ENCODE results near the gene PCA3. TPM values are rescaled to one million over a fixed set of nuclear protein-coding genes. Genes with fewer than 3 reads are reported as not detected.

Gene PCA3
- total RNA-seq, 1 experiment from 2014 or later, result not detected

- Mint-ChIP-seq H3K4me3 (ENCODE audit: unreplicated experiment) (peak overlapping the region; percentile 57), H3K27ac (ENCODE audit: unreplicated experiment) (peak overlapping the region; percentile 22), H3K4me1 (ENCODE audit: low read depth, unreplicated experiment) (peaks cover 13% of the 10 kb centered on the region)
These were observed 38.8 kb downstream of the PCA3 start for GRCh38 chr9:76803083-76803482.

GRCh38 chr9:76803762-76804161 is 39.5 kb downstream of the PCA3 start:
- H3K4me3 Mint-ChIP-seq (ENCODE audit: unreplicated experiment), result peak overlapping the region; percentile 57
- TF ChIP-seq CTCF (IDR thresholded peaks at IDR 0.05; ENCODE audit: insufficient read depth in 1 of 2, low read depth in 1 of 2, low read length in 1 of 2, severe bottlenecking in 1 of 2, unreplicated experiment in 1 of 2), result no peak
- H3K36me3 Mint-ChIP-seq (ENCODE audit: insufficient read depth, unreplicated experiment), result no peaks in the 10 kb centered on the region
- no peaks in the 10 kb centered on the region for H3K27me3 ChIP-seq (replicated peaks; ENCODE audit: control insufficient read depth, insufficient read depth, low read length)
- intact Hi-C loops (cut with micrococcal nuclease; ENCODE audit: unreplicated experiment), result loop anchor here (5.0 kb wide), 1 partner anchor 41 kb away; the partner anchor contains the start of gene PCA3
- H3K9me3 Mint-ChIP-seq (ENCODE audit: unreplicated experiment), result no peaks in the 10 kb centered on the region
- BruUV-seq (replicated peaks), result no TSS peak
- no peaks in the 10 kb centered on the region for H3K9me3 ChIP-seq
- peaks cover 13% of the 10 kb centered on the region for H3K4me1 Mint-ChIP-seq (ENCODE audit: low read depth, unreplicated experiment)
- peak overlapping the region; percentile 22 for H3K27ac Mint-ChIP-seq (ENCODE audit: unreplicated experiment)
- POLR2A ChIA-PET, result no interaction called here
- no peak overlapping the region for H3K4me3 ChIP-seq (ENCODE audit: low read depth, low read length)
- no peaks in the 10 kb centered on the region for H3K27me3 Mint-ChIP-seq (ENCODE audit: insufficient read depth, unreplicated experiment)
- peaks cover 6% of the 10 kb centered on the region for H3K4me1 ChIP-seq
- H3K36me3 ChIP-seq (ENCODE audit: control insufficient read depth, insufficient read depth, low read length), result no peaks in the 10 kb centered on the region
- DNase-seq, result peak in 1 of 2 experiments; percentile 31
- CTCF ChIA-PET, result no interaction called here

More at GRCh38 chr9:76803083-76803482, 38.8 kb downstream of the PCA3 start:
- H3K27me3 ChIP-seq (replicated peaks; ENCODE audit: control insufficient read depth, insufficient read depth, low read length), result no peaks in the 10 kb centered on the region
- peaks cover 6% of the 10 kb centered on the region for H3K4me1 ChIP-seq
- no peaks in the 10 kb centered on the region for H3K9me3 ChIP-seq
- Mint-ChIP-seq H3K36me3 (ENCODE audit: insufficient read depth, unreplicated experiment) (no peaks in the 10 kb centered on the region), H3K27me3 (ENCODE audit: insufficient read depth, unreplicated experiment) (no peaks in the 10 kb centered on the region), H3K9me3 (ENCODE audit: unreplicated experiment) (no peaks in the 10 kb centered on the region)
- intact Hi-C loops (cut with micrococcal nuclease; ENCODE audit: unreplicated experiment), result loop anchor here (5.0 kb wide), 1 partner anchor 41 kb away; the partner anchor contains the start of gene PCA3
- CTCF ChIA-PET, result no interaction called here
- no peak for TF ChIP-seq CTCF (IDR thresholded peaks at IDR 0.05; ENCODE audit: insufficient read depth in 1 of 2, low read depth in 1 of 2, low read length in 1 of 2, severe bottlenecking in 1 of 2, unreplicated experiment in 1 of 2)
- BruUV-seq (replicated peaks), result no TSS peak
- no peak overlapping the region for H3K4me3 ChIP-seq (ENCODE audit: low read depth, low read length)
- no peak for DNase-seq
- POLR2A ChIA-PET, result no interaction called here
- H3K36me3 ChIP-seq (ENCODE audit: control insufficient read depth, insufficient read depth, low read length), result no peaks in the 10 kb centered on the region

GRCh38 chr9:76808636-76809035 is 44.4 kb downstream of the PCA3 start:
- H3K27ac Mint-ChIP-seq (ENCODE audit: unreplicated experiment), result no peak overlapping the region
- BruUV-seq (replicated peaks), result no TSS peak

More at GRCh38 chr9:76808636-76809035, 44.4 kb downstream of the PCA3 start:
- Mint-ChIP-seq H3K4me3 (ENCODE audit: unreplicated experiment) (no peak overlapping the region), H3K4me1 (ENCODE audit: low read depth, unreplicated experiment) (peaks cover 8% of the 10 kb centered on the region), H3K9me3 (ENCODE audit: unreplicated experiment) (no peaks in the 10 kb centered on the region), H3K27me3 (ENCODE audit: insufficient read depth, unreplicated experiment) (no peaks in the 10 kb centered on the region), H3K36me3 (ENCODE audit: insufficient read depth, unreplicated experiment) (no peaks in the 10 kb centered on the region)
- intact Hi-C loops (cut with micrococcal nuclease; ENCODE audit: unreplicated experiment), result no loop called here
- Histone ChIP-seq H3K4me1 (peaks cover 1% of the 10 kb centered on the region; the same call in 1 of the 2 replicates), H3K36me3 (ENCODE audit: control insufficient read depth, insufficient read depth, low read length) (no peaks in the 10 kb centered on the region), H3K27me3 (replicated peaks; ENCODE audit: control insufficient read depth, insufficient read depth, low read length) (no peaks in the 10 kb centered on the region), H3K4me3 (ENCODE audit: low read depth, low read length) (no peak overlapping the region), H3K9me3 (no peaks in the 10 kb centered on the region)
- ChIA-PET POLR2A (no interaction called here), CTCF (interaction anchor here (1.2 kb wide), 1 partner anchor 188 kb away, joined by 3 read pairs; no protein-coding TSS in a partner anchor)
- DNase-seq, result no peak
- TF ChIP-seq CTCF (IDR thresholded peaks at IDR 0.05; ENCODE audit: insufficient read depth in 1 of 2, low read depth in 1 of 2, low read length in 1 of 2, severe bottlenecking in 1 of 2, unreplicated experiment in 1 of 2), result no peak

Measured in Caco-2 (cell line).